GM18909 (cell line): ENCODE measurements around the gene CCDC85C.
"Not testable (repeated sequence)": the region's sequence is repeated elsewhere in the genome, so short reads cannot be mapped to it uniquely, and the experiment has no call there.

Experiments
- ATAC-seq: cut with Tn5 transposase; IDR thresholded peaks from one replicate; pipeline ENCODE4 v1.9.1; 2021; ENCODE audit warnings: mild to moderate bottlenecking; ENCODE audit not compliant: unreplicated experiment, poor library complexity

The CCDC85C gene

DNA sequence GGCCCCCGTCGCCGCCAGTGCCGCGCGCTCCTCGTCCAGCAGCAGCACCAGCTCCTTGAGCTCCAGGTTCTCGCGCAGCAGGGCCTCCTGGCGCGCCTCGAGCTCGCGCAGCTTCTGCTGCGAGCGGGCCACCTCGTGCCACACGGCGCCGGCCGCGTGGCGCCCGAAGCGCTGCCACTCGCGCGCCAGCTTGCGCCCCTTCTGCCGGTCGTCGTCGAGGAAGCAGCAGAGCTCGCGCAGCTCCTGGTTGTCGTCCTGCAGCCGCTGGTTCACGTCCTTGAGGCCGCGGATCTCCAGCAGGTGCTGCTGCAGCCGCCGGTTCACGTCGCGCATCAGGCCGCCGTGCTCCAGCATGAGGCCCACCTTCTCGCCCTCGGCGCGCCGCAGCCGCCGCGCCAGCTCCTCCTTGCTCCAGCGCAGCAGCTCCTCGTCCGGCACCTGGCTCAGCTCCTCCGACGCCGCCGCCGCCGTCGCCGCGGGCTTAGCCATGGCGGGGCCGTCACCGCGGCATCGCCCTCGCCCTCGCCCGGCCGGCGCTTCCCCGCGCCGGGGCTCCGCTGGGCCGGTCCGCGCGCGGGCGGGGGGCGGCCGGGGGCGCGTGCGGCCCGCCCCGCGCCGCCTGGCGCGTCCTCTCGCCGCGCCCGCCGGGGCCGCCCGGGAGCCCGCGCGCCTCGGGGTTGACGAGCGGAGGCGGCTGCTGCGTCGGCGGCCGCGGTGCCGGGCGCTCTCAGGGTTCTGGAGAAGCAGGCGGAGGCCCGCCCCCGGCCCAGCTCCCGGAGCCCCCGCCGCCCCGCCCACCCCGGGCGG is at the start of gene CCDC85C:
Gene CCDC85C (minus strand): TSS at position 737 of the 807 bp plus-strand sequence. CDS start 248 bp downstream, at position 489.
- no peak for ATAC-seq

DNA sequence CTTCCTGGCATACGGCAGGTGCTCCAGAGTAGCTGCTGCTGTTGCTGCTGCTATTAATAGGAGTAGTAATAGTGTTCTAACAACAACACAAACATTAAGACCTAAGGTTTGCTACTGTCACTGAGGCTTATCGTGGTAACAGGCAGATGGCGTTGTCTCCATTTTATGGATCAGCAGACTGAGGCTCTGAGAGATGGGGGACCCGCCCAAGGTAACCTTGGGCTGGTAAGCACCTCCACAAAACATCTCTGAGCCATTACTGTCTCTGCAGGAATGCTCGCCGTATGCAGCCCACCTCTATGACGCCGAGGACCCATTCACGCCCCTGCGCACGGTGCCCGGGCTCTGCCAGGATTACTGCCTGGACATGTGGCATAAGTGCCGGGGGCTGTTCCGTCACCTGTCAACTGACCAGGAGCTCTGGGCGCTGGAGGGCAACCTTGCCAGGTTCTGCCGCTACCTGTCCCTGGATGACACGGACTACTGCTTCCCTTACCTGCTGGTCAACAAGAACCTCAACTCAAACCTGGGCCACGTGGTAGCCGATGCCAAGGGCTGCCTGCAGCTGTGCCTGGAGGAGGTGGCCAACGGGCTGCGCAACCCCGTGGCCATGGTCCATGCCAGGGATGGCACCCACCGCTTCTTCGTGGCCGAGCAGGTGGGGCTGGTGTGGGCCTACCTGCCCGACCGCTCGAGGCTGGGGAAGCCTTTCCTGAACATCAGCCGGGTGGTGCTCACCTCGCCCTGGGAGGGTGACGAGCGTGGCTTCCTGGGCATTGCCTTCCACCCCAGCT is 48.1 kb upstream of the CCDC85C start:
- no peak for ATAC-seq

DNA sequence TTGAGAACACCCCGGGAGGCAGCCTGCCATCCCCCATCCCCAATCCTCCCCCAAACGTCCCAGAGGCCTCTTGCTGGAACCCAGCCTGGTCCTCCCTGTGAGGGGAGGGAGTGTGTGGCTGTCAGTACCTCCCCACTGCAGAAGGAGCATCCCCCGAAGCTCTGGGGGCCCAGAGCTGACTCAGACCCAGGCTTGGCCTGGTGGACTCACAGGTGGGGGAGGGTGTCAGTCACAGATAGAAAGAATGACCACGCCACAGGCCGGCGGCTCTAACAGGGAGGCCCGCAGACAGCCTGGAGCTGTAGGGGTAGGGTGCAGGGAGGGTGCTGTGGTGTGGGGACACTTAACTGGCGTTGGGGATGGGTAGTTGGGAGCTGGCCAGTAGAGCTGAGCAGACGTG is 46.2 kb upstream of the CCDC85C start:
- no peak for ATAC-seq

DNA sequence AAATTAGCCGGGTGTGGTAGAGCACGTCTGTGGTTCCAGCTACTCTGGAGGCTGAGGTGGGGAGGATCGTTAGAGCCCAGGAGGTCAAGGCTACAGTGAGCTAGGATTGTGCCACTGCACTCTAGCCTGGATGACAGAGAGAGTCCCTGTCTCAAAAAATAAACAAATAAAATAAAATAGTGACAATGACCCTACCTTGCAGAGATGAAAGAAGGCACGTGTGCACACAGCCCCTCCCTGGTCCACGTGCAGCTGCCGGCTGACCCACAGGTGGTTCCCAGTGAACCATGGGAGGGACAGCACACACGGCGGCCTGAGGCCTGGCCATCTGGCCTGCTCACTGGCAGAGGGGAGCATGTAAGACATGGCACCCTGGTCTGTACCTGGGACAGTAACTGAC is 45.6 kb upstream of the CCDC85C start:
- ATAC-seq, result no peak

DNA sequence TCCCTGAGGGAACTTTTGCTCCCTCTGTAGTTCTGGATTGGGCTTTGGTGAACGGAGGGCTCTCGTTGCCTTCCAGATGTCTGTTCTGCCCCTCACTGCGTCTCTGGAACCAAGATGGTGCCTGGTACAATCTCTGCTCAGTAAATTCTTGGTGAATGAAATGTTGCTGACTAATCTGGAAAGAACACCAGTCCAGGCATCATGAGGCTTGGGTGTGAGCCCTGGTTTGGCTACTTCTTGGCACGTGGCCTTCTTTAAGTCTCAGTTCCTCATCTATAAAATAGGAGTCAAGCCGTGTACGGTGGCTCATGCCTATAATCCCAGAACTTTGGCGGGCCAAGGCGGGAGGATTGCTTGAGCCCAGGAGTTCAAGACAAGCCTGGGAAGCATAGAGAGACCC is 45.2 kb upstream of the CCDC85C start:
- ATAC-seq, result no peak

DNA sequence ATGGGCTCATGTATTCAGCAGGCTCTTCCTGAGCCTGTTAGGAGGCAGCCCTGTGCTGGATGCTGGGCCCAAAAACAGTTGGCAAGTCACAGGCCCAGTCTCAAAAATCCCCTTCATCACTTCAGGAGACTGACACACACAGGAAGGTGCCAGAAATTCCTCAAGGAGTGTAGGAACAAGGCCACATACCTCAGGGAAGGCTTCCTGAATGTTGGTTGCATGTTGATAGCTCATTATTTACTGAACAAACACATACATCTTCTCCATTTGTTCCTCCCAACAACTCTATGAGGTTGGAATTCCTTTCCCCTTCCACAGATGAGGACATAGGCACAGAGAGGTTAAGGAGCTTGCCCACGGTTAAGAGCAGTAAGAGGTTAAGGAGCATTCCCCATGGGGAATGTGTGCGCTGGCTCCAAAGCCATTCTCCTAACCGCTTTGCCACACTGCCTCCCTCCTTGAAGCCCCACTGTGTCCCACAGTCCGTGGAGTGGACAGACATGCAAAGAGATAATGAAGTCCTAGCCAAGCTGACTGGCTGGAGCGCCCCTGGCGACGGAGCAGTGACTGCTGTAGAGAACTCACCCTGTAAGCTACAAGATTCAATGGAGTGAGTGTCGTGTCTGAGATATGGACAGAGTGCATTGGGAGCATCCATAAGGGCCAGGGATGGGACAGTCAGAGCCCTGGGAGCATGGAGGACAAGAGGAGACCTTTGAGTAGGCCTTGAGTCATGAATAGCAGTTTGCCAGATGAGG is 44.2 kb upstream of the CCDC85C start:
- no peak for ATAC-seq

DNA sequence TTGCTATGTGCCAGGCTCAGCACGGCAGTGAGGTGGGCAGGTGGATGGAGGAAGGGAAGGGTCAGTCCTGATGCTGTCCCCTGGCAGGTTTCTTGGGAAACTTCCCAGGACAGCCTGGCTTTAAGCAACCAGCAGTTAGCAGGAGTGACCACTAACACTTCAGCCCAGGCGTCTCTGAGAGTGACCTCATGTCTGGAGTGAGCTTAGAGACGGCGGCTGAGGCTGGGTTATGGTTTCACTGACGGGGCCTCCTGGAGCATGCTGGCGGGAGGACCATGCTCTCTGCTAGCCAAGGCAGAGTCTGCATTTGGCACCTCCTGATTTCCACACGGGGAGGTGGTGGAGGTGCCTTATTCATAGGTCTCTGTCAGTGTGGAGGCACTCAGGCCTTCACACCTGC is 43.4 kb upstream of the CCDC85C start:
- ATAC-seq, result no peak

DNA sequence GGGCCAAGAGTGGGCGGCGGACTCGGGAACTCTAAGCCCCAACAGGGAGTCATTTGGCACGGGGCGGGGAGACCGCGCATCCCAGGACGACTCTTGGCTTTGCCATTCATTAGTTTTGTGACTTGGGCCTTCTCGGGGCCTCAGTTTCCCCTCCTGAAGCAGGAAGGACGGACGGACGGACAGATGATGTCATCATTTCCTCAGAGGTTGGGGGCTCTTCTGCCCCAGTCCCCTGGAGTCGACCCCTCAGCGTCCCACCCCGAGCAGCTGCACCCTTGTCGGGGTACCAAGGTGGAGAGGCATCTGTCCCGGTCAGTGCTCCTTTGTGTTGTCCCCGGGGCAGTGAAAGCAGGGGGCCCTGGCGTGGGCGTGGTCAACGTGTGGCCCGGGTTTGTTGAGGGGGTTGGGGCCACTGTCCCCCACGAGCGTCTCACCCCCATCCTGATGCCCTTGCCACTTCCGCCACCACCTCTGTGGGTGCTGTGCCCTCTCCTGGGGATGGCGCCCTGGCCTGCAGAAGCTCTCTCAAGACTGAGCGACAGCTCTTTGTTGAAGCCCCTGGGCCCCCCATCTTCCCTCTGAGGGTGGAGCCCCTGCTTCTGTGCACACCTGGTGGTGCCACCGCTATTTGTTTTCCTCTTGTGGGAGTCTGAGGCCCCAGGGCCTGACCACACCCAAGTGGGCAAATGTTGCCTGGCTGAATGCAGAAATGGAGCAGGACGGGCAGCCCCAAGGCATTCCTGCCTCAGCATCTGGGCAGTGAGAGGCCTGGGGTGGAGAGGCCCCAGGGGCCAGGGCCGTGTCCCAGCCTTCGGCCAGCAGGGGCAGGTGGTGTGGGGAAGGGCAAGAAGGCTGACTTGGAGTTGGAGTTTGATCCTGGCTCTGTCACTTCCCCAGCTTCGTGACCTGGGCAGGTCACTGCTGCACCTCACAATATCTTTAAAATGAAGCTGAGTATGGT is 41.8 kb upstream of the CCDC85C start:
- ATAC-seq, result no peak

DNA sequence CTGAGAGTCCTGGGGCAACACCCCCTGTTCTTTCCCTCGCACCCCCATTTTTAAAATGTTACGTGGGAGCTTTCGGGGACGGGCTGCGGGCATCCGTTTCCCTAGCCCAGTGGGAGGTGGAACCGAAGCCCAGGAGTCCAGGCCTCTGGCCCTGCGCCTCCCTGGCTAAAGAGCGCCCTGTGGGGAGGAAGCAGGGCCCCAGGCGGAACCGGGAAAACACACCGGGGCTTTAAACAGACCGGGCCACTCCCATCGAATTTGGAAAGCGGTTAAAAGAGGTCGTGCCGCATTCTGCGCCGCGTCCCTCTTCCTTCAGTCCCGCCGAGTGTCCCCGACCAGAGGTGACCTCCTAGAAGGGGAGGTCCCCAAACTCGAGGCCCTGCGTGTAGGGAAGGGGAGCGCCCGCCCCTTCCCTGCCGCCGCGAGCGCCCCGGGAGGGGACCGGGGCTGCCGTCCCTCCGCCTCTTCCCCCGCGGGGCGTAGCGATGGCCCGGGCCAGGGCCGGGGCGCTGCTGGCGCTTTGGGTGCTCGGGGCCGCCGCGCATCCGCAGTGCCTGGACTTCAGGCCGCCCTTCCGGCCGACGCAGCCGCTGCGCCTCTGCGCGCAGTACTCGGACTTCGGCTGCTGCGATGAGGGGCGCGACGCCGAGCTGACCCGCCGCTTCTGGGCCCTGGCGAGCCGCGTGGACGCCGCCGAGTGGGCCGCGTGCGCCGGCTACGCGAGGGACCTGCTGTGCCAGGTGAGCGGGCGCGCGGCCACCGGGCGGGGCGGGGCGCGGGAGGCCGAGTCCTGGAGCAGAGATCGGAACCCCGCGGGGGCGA is 40.9 kb upstream of the CCDC85C start, which contains the start of gene HHIPL1:
Gene HHIPL1 (plus strand): TSS at position 407 of the 822 bp plus-strand sequence. CDS start 79 bp downstream, at position 486.
- no peak for ATAC-seq

DNA sequence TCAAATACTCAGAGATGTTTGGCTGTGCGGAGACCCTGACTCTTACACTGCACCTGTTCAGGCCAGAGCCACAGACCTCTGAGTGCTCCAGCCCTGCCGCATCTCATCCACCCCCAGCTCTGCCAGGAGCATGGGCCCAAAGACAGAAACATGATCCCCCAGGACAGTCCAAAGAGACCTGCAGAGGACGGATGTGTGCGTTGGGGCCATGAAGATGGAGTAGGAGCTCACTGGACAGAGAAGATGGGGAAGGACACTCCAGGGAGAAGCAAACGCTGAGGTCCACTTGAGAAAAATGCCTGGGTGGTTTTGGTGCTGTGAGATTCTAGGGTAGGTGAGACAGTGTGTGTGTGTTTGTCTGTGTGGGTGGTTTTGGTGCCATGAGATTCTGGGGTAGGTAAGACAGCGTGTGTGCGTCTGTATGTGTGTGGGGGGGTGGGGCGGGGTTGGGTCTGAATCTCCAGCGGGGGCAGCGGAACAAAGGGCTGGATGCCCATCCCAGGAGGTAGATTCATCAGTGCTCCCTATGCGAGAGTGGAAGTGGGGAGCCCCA is 40.1 kb upstream of the CCDC85C start:
- ATAC-seq, result no peak

DNA sequence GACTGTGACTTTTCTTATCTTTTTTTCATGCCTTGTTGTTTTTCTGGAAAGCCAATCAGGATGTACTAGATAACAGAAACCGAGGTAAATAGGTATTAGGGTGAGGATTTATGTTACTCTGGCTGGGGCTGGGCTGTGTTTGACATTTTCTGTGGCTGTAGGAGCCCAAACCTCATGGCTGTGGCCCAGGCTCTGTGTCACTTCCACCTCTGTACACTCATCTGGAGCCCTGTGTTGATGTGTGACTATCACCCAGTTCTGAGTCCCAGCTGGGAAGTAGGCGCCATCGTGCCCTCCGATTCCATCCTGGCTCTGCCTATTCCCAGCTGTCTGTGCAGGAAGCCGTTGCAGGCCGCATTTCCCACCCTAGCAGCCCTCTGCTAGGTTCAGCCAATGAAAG is 39.3 kb upstream of the CCDC85C start:
- ATAC-seq, result no peak

DNA sequence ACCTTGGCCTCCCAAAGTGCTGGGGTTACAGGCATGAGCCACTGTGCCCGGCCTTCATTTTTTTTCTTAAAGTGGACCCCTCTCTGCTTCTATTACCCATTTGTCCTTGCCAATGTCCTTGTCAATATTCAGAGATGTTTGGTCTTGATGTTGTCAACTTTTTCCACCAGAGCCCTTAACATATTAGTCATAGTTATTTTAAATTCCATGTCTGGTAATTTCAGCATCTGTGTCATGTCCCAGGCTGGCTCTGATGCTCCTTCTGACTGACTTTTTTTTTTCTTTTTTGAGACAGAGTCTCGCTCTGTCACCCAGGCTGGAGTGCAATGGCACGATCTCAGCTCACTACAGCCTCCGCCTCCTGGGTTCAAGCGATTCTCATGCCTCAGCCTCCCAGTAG is 38.8 kb upstream of the CCDC85C start:
- ATAC-seq, result not testable (repeated sequence)

DNA sequence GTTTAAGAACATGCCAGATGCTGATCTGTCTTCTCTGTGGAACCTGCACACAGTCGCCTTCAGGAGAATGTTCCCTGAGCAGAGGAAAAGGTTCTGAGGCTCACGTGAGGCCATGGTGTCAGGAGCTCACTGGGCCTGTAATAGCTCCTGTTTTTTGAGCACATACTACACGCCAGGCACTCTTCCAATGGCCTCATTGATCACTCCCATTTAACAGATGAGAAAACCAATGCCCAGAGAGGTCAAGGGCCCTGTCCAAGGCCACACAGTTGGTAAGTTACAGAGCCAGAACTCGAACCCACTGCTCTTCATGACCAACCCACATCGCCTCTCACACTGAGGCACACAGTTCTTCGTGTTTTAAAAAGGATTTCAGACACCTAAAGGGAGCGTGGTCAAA is 33.6 kb upstream of the CCDC85C start:
- ATAC-seq, result no peak

DNA sequence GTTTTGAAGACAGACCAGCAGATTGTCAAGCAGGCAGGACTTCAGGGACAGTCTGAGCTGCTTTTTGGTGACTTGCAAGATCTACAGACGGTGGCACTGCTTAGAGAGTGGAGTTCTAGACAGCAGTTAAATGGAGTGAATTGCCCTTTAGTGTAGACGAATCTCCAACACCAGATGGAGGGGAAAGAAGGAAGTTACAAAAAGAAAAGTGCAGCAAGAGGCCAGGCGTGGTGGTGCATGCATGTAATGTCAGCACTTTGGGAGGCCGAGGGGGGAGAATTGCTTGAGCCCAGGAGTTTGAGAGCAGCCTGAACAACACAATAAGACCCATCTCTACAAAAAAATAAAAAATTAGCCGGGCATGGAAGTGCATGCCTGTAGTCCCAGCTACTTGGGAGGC is 32.5 kb upstream of the CCDC85C start:
- ATAC-seq, result no peak

DNA sequence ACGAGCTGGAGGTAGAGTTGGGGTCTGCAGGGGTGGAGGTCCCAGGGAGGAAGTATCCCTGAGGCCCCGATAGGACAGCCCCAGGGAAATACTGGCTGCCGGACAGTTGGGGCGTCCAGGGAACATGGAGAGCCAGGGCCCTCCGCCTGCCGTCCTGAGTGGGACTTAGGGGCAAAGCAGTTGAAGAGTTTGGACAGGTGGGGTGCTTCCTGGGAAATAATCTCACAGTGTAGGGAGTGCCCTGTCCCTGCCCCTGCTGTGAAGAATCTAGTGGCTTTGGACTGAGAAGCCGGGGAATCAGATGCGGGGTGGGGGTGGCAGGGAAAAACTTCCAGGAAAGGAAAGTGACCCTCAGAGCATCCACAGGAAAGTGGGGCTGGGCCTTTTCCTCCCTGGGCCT is 31.1 kb upstream of the CCDC85C start:
- no peak for ATAC-seq

DNA sequence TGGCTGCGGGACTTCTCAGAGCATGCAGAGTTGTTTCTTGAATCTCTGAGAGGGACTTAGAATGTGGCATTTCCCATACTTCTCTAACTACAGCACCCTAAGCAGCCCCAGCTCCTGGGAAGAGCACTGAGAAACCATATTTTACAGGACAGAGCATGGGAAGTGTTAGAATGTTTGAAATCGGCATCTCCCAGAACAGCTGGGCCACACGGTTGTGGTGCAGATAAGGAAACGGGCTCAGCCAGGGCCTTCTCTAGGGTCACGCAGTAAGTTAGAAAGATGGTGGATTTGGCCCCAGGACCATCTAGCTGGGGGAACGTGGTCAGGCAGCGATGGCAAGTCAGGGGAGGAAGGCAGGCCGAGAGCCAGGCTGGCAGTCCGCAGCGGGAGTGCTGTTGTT is 30.4 kb upstream of the CCDC85C start:
- no peak for ATAC-seq

DNA sequence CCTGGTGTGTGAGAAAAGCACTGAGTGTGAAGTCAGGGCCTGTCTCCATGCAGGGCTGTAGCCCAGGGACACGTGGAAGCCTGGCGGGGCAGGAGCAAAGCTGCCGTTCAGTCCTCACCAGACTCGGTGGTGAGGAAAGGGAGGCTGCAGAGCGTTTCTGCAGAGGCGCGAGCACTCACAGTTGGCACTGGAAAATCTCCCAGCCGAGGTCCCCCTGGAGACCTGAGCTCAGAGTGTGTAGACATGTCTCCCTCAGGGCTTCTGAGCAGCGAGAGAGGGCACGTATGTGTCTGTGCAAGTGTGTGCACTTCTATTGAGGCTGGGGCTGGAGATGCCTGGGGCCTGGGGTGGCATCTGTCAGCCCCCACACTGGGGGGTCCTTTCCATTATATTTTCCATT is 29.9 kb upstream of the CCDC85C start:
- no peak for ATAC-seq

DNA sequence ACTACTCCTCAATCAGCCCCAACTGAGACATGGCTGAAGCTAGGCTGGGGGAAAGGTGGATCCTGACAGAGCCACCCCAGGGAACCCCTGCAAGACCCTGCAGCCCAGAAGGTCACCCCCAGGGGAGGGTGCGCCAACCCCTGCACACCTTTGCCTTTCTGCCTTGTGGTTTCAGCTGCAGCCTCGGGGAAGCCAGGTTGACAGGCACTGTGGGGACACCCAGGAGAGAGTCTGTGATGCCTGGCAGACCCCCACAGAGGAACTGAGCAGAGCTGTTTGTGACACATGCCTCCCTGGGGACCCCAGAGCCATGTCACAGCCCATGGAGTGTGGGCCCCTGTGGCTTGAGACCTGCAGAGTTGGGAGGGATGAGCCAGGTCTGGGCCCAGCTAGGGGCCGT is 29.1 kb upstream of the CCDC85C start:
- no peak for ATAC-seq
